ENCODE results near the gene PSMG1.

The PSMG1 gene

GRCh38 chr21:39153842-39154241, 29.4 kb downstream of the PSMG1 start:
- DNase-seq = no peak

- peak; percentile 27 for DNase-seq
Observed at GRCh38 chr21:39153373-39153772, 29.9 kb downstream of the PSMG1 start.

DNA sequence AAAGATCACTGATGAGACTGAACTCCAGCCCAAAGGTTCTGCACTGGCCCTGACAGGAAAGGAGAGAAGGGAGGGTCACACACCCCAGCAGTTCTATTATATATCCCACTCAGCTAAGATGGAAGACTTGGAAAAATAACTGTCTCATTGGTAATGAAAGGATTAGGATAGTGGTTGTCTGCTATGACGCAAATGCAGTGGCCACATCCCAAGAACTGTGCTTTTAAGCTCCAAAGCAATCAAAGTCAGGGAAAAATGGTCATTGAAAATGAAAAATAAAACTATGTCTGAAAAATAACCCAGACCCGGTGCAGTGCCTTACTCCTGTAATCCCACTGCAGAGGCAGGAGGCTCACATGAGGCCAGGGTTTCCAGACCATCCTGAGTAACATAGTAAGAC, 31.0 kb downstream of the PSMG1 start:
- DNase-seq = no peak

GRCh38 chr21:39150877-39151276, 32.4 kb downstream of the PSMG1 start:
- DNase-seq = peak; percentile 13

DNA sequence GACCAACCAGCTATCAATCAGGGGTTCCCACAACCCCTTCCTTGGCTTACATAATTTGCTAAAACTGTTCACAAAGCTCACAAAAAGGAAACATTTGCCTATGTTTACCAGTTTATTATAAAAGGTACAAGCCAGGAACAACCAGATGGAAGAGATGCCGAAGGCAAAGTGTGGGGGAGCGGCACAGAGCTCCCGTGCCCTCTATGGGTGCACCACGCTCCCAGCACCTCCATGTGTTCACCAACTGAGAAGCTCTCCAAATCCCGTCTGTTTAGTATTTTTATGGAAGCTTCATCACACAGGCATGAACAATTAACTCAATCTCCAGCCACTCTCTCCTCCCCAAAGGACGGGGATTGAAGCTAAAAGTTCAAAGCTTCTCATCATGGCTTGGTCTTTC, 32.9 kb downstream of the PSMG1 start:
- no peak for DNase-seq

- no peak for DNase-seq
Observed at GRCh38 chr21:39149882-39150281, 33.4 kb downstream of the PSMG1 start.

GRCh38 chr21:39148975-39149374, 34.3 kb downstream of the PSMG1 start:
- DNase-seq = no peak

- DNase-seq = no peak
Observed at GRCh38 chr21:39144191-39144590, 39.1 kb downstream of the PSMG1 start.

- DNase-seq = no peak
Observed at GRCh38 chr21:39142972-39143371, 40.3 kb downstream of the PSMG1 start.

- no peak for DNase-seq
Observed at GRCh38 chr21:39141502-39141901, 41.7 kb downstream of the PSMG1 start.

DNA sequence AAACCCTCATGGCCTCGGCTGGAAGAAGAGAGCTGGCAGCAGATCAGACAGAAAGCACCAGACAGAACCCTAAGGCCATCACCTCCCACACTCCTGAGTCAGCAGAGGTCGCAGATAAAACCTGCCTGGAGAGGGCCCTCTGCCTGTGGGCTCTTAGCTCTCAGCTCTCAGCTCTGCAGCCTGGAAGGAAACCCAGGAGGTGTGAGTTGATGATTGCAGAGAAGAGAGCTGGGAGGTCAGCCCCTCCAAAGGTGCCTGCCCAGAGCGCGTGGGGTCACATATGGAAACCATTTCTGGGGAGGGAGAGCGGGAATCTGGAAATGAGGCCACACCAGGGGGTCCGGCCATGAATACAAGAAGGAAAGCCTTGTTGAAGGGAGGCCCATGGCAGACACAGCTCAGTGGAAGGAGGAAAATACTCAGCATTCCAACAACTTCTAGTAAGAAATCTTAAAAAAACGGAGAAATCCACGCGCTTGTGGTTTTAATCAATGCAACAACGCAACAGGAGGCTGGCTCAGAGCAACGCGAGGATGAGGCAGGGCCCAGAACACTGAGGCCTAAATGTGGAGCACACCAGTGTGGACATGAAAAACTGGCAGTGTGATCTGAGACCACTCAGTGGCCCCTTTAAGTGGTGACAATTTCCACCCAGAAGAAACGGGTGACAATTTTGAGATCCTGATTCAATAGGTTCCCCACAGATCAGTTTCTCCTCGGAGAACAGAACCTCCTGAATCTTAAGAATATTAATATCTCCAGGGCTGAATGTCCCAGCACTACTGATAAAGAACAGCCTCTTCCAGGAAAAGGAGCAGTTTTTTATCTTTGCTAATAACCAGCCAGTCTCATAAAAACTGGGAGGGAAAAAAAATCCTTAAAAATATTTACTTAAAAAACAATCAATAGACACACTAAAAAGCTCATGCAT, 45.7 kb downstream of the PSMG1 start:
- no peak for DNase-seq

DNA sequence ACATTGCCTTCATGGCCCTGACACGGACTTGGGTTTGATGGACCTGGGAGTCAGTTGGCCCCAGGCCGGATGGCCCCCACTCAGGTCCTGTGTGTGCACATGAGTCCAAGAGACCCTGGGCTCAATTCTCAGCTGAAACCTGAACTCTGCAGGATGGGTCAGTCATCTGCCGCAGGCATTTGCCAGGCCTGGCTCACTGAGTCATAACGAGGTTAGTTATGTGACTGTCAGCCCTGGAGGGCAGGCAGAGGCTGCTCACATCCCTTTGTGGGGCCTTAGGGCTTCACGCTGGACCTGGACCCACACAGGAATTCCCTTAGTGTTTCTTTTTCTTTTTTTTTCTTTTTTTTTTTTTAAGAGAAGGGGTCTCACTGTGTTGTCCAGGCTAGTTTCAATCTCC, 46.5 kb downstream of the PSMG1 start:
- no peak for DNase-seq

- peak; percentile 62 for DNase-seq
Observed at GRCh38 chr21:39136138-39136537, 47.1 kb downstream of the PSMG1 start.

- DNase-seq = no peak
Observed at GRCh38 chr21:39134288-39134810, 48.9 kb downstream of the PSMG1 start.

DNA sequence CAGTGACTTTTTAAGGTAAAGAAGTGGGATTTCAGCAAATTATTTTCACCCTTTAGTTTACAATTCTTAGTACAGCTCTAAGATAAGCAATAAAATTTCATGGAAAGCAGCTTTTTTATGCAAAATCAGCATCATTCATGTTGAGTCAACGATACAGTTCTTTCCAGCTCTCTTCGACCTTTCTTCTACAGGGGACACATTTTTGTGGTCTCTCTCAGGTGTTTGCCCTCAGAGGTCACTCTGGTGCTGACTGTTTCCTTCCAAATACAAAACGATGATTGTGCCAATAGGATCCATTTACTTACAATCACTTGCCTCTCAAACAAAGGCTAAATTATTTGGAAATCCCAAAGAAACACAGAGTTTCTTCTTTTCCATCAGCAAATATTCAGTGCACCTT, 51.0 kb downstream of the PSMG1 start:
- DNase-seq = no peak

DNA sequence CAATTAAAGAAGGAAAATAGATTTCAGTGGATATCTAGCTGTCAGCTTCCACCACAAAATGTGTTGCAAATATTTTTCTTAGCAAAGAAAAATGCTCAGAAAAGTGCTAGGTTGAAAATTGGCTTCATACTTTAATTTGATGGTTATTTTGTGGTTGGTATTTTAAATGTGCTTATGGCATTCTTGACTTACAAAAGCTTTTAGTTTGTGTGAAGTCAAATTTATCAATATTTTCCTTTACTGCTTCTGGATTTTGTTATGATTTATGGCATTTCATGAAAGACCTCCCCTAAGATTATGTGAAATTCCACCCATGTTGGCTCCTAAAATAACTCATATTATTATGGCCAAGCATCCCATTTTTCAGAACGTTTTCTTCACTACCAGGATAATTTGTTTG, 51.5 kb downstream of the PSMG1 start:
- DNase-seq = no peak

DNA sequence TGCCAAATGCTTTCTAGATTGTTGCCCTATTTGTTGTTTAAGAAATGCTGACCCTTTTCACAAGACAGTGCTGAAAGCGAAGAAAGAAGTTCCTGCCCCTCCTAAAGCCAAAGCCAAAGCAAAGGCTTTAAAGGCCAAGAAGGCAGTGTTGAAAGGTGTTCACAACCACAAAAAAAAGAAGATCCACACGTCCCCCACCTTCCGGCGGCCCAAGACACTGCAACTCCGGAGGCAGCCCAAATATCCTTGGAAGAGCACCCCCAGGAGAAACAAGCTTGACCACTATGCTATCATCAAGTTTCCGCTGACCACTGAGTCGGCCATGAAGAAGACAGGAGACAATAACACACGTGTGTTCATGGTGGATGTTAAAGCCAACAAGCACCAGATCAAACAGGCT, 55.7 kb downstream of the PSMG1 start:
- DNase-seq = no peak

DNA sequence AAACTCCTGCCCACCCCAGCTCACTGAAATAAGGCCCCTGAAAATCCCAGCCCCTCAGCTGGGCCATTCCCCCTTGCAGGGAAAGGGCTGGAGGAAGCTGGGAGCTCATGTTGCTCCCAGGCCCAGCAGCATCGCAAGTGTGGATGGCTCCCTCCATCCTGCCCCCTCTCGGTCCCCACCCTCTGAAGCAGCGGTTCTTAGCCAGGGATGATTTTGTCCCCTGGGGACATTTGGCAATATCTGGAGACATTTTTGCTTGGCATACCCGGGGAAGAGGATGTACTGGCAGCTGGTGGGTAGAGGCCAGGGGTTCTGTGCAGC, 56.8 kb downstream of the PSMG1 start:
- DNase-seq = no peak

DNA sequence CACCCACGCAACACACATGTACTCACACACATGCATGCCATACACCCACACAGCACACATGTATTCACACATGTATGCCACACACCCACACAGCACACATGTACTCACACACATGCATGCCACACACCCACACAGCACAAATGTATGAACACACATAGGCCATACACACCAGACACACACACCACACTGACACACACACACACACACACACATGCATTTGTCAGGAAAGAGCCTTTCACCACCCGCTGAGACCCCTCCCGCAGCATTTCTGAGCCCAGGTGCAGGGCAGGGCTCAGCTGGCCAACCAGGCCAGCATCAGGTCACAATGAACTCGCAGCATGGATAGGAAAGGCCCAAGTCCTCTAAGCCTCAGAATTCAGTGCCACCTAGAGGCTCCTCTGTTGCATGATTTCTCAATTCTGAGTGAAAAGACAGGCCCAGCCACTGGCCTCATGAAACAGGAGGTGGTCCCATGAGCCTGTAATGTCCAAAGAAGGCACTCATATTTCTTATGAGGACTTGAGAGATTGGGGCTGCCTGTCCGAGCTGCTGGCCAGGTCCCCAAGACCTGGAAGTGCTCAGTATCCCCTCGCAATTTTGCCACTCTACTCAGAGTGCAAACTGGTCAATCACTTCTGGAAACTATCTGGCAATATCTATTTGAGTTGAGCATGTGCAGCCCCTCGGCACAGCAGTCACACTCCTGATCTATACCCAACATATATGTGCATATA, 57.3 kb downstream of the PSMG1 start:
- peak; percentile 76 for DNase-seq
